H9 (cell line): ENCODE measurements around the gene TBP. TPM values are rescaled to one million over a fixed set of nuclear protein-coding genes. Genes with fewer than 3 reads are reported as not detected.

Source experiments
- DNase-seq: peaks from one replicate; pipeline ENCODE4 v3.0.0-alpha.2; 2017
- H2AFZ ChIP-seq: one replicate; pipeline ENCODE4 v1.6.1; 2013; ENCODE audit warnings: mild to moderate bottlenecking, low read length, control low read depth, moderate library complexity
- H2AK5ac ChIP-seq: 2 replicates; pipeline ENCODE4 v1.6.1; 2013; ENCODE audit warnings: low read length, control low read depth, mixed read lengths; ENCODE audit not compliant: insufficient read length
- H2BK120ac ChIP-seq: one replicate; pipeline ENCODE4 v1.6.1; 2013; ENCODE audit warnings: low read depth, mild to moderate bottlenecking, low read length, control low read depth, inconsistent platforms; ENCODE audit not compliant: poor library complexity, severe bottlenecking
- H2BK12ac ChIP-seq: 2 replicates; pipeline ENCODE4 v1.6.1; 2013; ENCODE audit warnings: low read length, control low read depth, mixed read lengths, low read depth; ENCODE audit not compliant: insufficient read length
- H2BK15ac ChIP-seq: 2 replicates; pipeline ENCODE4 v1.6.1; 2013; ENCODE audit warnings: low read depth, low read length, control low read depth
- H2BK20ac ChIP-seq: one replicate; pipeline ENCODE4 v1.6.1; 2013; ENCODE audit warnings: low read depth, mild to moderate bottlenecking, low read length, control low read depth, inconsistent platforms; ENCODE audit not compliant: poor library complexity, severe bottlenecking
- H2BK5ac ChIP-seq: 2 replicates; pipeline ENCODE4 v1.6.1; 2013; ENCODE audit warnings: low read length, control low read depth, mixed read lengths; ENCODE audit not compliant: insufficient read length
- H3K14ac ChIP-seq: 2 replicates; pipeline ENCODE4 v1.6.1; 2013; ENCODE audit warnings: low read length, control low read depth; ENCODE audit not compliant: insufficient read depth
- H3K18ac ChIP-seq: 2 replicates; pipeline ENCODE4 v1.6.1; 2013; ENCODE audit warnings: low read depth, mild to moderate bottlenecking, mixed read lengths, low read length, control low read depth; ENCODE audit not compliant: insufficient read length
- H3K23ac ChIP-seq: 2 replicates; pipeline ENCODE4 v1.6.1; 2013; ENCODE audit warnings: low read length, control low read depth, mixed read lengths, low read depth; ENCODE audit not compliant: insufficient read length
- H3K23me2 ChIP-seq: 2 replicates; pipeline ENCODE4 v1.6.1; 2013; ENCODE audit warnings: low read depth, mild to moderate bottlenecking, mixed read lengths, low read length, control low read depth; ENCODE audit not compliant: insufficient read length, poor library complexity, severe bottlenecking
- H3K27ac ChIP-seq: 2 replicates; pipeline ENCODE4 v1.5.1; 2013; ENCODE audit warnings: low read length, control low read depth, mixed read lengths, low read depth; ENCODE audit not compliant: insufficient read length
- H3K27me3 ChIP-seq: 2 replicates; pipeline ENCODE4 v1.6.1; 2013; ENCODE audit warnings: low read length, control low read depth, inconsistent platforms; ENCODE audit not compliant: insufficient read depth
- H3K4ac ChIP-seq: 2 replicates; pipeline ENCODE4 v1.6.1; 2013; ENCODE audit warnings: low read depth, mild to moderate bottlenecking, control low read depth, inconsistent platforms, low read length, moderate library complexity
- H3K4me1 ChIP-seq: 2 replicates; pipeline ENCODE4 v1.6.1; 2013; ENCODE audit warnings: low read length, control low read depth, inconsistent platforms; ENCODE audit not compliant: insufficient read depth
- H3K4me2 ChIP-seq: 2 replicates; pipeline ENCODE4 v1.6.1; 2013; ENCODE audit warnings: low read length, control low read depth, mixed read lengths; ENCODE audit not compliant: insufficient read length, insufficient read depth
- H3K56ac ChIP-seq: 2 replicates; pipeline ENCODE4 v1.6.1; 2013; ENCODE audit warnings: low read depth, mild to moderate bottlenecking, mixed read lengths, low read length, control low read depth; ENCODE audit not compliant: insufficient read length
- H3K79me1 ChIP-seq: 2 replicates; pipeline ENCODE4 v1.6.1; 2013; ENCODE audit warnings: low read depth, mild to moderate bottlenecking, moderate library complexity, low read length, control low read depth, inconsistent platforms; ENCODE audit not compliant: insufficient read depth, poor library complexity, severe bottlenecking
- H3K79me2 ChIP-seq: 2 replicates; pipeline ENCODE4 v1.6.1; 2013; ENCODE audit warnings: low read length, control low read depth, inconsistent platforms; ENCODE audit not compliant: insufficient read depth
- H3K9ac ChIP-seq: 2 replicates; pipeline ENCODE4 v1.6.1; 2013; ENCODE audit warnings: low read length, control low read depth, mixed read lengths; ENCODE audit not compliant: insufficient read length; ENCODE audit errors: extremely low read depth
- H3K9me3 ChIP-seq: one replicate; pipeline ENCODE4 v1.6.1; 2013; ENCODE audit warnings: low read depth, low read length, inconsistent platforms; ENCODE audit not compliant: control insufficient read depth
- H3T11ph ChIP-seq: one replicate; pipeline ENCODE4 v1.6.1; 2013; ENCODE audit warnings: mild to moderate bottlenecking, low read length, control low read depth, inconsistent platforms
- H4K20me1 ChIP-seq: one replicate; pipeline ENCODE4 v1.6.1; 2013; ENCODE audit not compliant: control insufficient read depth, insufficient read length, insufficient read depth
- H4K5ac ChIP-seq: 2 replicates; pipeline ENCODE4 v1.6.1; 2013; ENCODE audit warnings: low read depth, mild to moderate bottlenecking, mixed read lengths, low read length, control low read depth; ENCODE audit not compliant: insufficient read length
- H4K8ac ChIP-seq: replicated peaks from 2 replicates; pipeline ENCODE4 v1.6.1; 2013; ENCODE audit warnings: low read length, control low read depth, mixed read lengths, low read depth; ENCODE audit not compliant: insufficient read length
- H4K91ac ChIP-seq: 2 replicates; pipeline ENCODE4 v1.6.1; 2013; ENCODE audit warnings: low read depth, mild to moderate bottlenecking, moderate library complexity, mixed read lengths, low read length, control low read depth; ENCODE audit not compliant: insufficient read length
- H3K27ac Mint-ChIP-seq, 3 experiments: 2 replicates in 2 of 3; 3 replicates in 1 of 3; pipeline ENCODE4 v1.8.0; 2020 to 2021; ENCODE audit warnings: mixed read lengths in 3 of 3, mild to moderate bottlenecking in 1 of 3, moderate library complexity in 1 of 3
- H3K27me3 Mint-ChIP-seq: 2 replicates; pipeline ENCODE4 v1.8.0; 2021; ENCODE audit warnings: low read depth, mild to moderate bottlenecking, moderate library complexity, mixed read lengths
- H3K36me3 Mint-ChIP-seq, 3 experiments: 2 replicates in 2 of 3; 3 replicates in 1 of 3; pipeline ENCODE4 v1.8.0; 2020 to 2021; ENCODE audit warnings: low read depth in 3 of 3, mixed read lengths in 3 of 3; ENCODE audit not compliant: insufficient read depth in 1 of 3
- H3K4me1 Mint-ChIP-seq, 2 experiments: 2 replicates each; pipeline ENCODE4 v1.8.0; 2020; ENCODE audit warnings: mixed read lengths in 2 of 2
- H3K4me3 Mint-ChIP-seq, 2 experiments: 2 replicates in 1 of 2; 3 replicates in 1 of 2; pipeline ENCODE4 v1.8.0; 2020 to 2021; ENCODE audit warnings: mild to moderate bottlenecking in 2 of 2, mixed read lengths in 2 of 2, moderate library complexity in 1 of 2
- H3K9me3 Mint-ChIP-seq, 2 experiments: 2 replicates in 1 of 2; 3 replicates in 1 of 2; pipeline ENCODE4 v1.8.0; 2020; ENCODE audit warnings: mild to moderate bottlenecking in 2 of 2, mixed read lengths in 2 of 2, moderate library complexity in 1 of 2
- CTCF ChIP-seq: fragments of 200-600 bp; sonication (generic); conservative IDR thresholded peaks from 3 replicates; pipeline ENCODE4 v1.8.0; 2021; ENCODE audit warnings: antibody characterized with exemption, mild to moderate bottlenecking
- WGBS: extraction: QIAGEN DNeasy Blood & Tissue Kit; methylation state at CpG from one replicate; pipeline ENCODE4 v1.1.7; 2013; ENCODE audit warnings: missing lambda C conversion rate, low lambda C conversion rate, mixed read lengths; ENCODE audit not compliant: insufficient read length; ENCODE audit errors: extremely low coverage; 5-methylcytosine and 5-hydroxymethylcytosine counted together
- total RNA-seq: library from RNA; stranded (reverse); gene quantifications from 2 replicates; pipeline ENCODE4 v1.2.1, GENCODE V29; 2021

Gene TBP
- total RNA-seq, 1 experiment from 2014 or later, result 22.6 TPM

- Mint-ChIP-seq H3K27ac (no peak overlapping the region), H3K4me1 (no peaks in the 10 kb centered on the region), H3K4me3 (no peak overlapping the region), H3K27me3 (peaks cover 12% of the 10 kb centered on the region), H3K9me3 (peaks cover 5 to 7% of the 10 kb centered on the region in 2 experiments; a peak in 3 of 5 replicates), H3K36me3 (peaks cover 0 to 8% (median 0%) of the 10 kb centered on the region in 3 experiments; a peak in 2 of 7 replicates)
- no peak overlapping the region for H2BK20ac ChIP-seq
- no peak overlapping the region for H2BK15ac ChIP-seq
- H3K18ac ChIP-seq, result no peak overlapping the region
- no peak overlapping the region for H3T11ph ChIP-seq
- no peak overlapping the region for H2BK5ac ChIP-seq
- H4K20me1 ChIP-seq, result no peaks in the 10 kb centered on the region
- no peak overlapping the region for H4K8ac ChIP-seq
- no peak overlapping the region for H3K4ac ChIP-seq
- no CpG with 5 or more reads among the region's 4 CpGs for WGBS
- no peaks in the 10 kb centered on the region for H3K79me2 ChIP-seq
- H4K5ac ChIP-seq, result no peak overlapping the region
- no peak for TF ChIP-seq CTCF
- H3K79me1 ChIP-seq, result no peaks in the 10 kb centered on the region
- no peak overlapping the region for H2AK5ac ChIP-seq
- H2BK12ac ChIP-seq, result no peak overlapping the region
- DNase-seq, result no peak
- no peaks in the 10 kb centered on the region for H3K4me1 ChIP-seq
- H3K23ac ChIP-seq, result no peak overlapping the region
- H3K56ac ChIP-seq, result no peak overlapping the region
- H3K14ac ChIP-seq, result no peak overlapping the region
- H3K4me2 ChIP-seq, result no peak overlapping the region
- no peaks in the 10 kb centered on the region; the same call in 1 of the 2 replicates for H3K27me3 ChIP-seq
- H4K91ac ChIP-seq, result no peak overlapping the region
- no peak overlapping the region for H2AFZ ChIP-seq
- no peaks in the 10 kb centered on the region for H3K9me3 ChIP-seq
- no peak overlapping the region for H3K27ac ChIP-seq
- H3K9ac ChIP-seq, result no peak overlapping the region
- H3K23me2 ChIP-seq, result no peaks in the 10 kb centered on the region
- no peak overlapping the region for H2BK120ac ChIP-seq
Observed at GRCh38 chr6:170512249-170512648, 41.9 kb upstream of the TBP start.
